MM.1S (cell line): ENCODE results near the gene MFF.

Source experiments
- DNase-seq: peaks from one replicate; pipeline ENCODE4 v3.0.0-alpha.2; 2015
- H2AFZ ChIP-seq: fragments of 300-600 bp; sonication (generic); 2 replicates; pipeline ENCODE4 v1.6.0; 2016; ENCODE audit warnings: antibody characterized with exemption, low read length
- H3F3A ChIP-seq: fragments of 300-600 bp; sonication (generic); 2 replicates; pipeline ENCODE4 v1.6.1; 2016; ENCODE audit warnings: mild to moderate bottlenecking, antibody characterized with exemption, low read length, moderate library complexity, mixed read lengths; ENCODE audit not compliant: insufficient read depth
- H3K27ac ChIP-seq: fragments of 300-600 bp; sonication (generic); 2 replicates; pipeline ENCODE4 v1.5.1; 2016; ENCODE audit warnings: mild to moderate bottlenecking, low read length
- H3K27me3 ChIP-seq: fragments of 300-600 bp; sonication (generic); replicated peaks from 2 replicates; pipeline ENCODE4 v1.6.0; 2016; ENCODE audit warnings: low read length; ENCODE audit not compliant: insufficient read depth
- H3K36me3 ChIP-seq: fragments of 300-600 bp; sonication (generic); replicated peaks from 2 replicates; pipeline ENCODE4 v1.6.1; 2016; ENCODE audit warnings: mild to moderate bottlenecking, low read length, mixed read lengths; ENCODE audit not compliant: insufficient read depth
- H3K4me1 ChIP-seq: fragments of 300-600 bp; sonication (generic); 2 replicates; pipeline ENCODE4 v1.6.1; 2016; ENCODE audit warnings: low read length, mixed read lengths
- H3K4me2 ChIP-seq: fragments of 300-600 bp; sonication (generic); 2 replicates; pipeline ENCODE4 v1.6.0; 2016; ENCODE audit warnings: low read depth, low read length
- H3K4me3 ChIP-seq: fragments of 300-600 bp; sonication (generic); 2 replicates; pipeline ENCODE4 v1.5.1; 2016; ENCODE audit warnings: low read length, mixed read lengths
- H3K79me2 ChIP-seq: fragments of 300-600 bp; sonication (generic); 2 replicates; pipeline ENCODE4 v1.6.1; 2016; ENCODE audit warnings: mixed run types, low read length, mixed read lengths
- H3K9ac ChIP-seq: fragments of 300-600 bp; sonication (generic); 2 replicates; pipeline ENCODE4 v1.6.1; 2016; ENCODE audit warnings: low read length, mixed read lengths
- H3K9me2 ChIP-seq: fragments of 300-600 bp; sonication (generic); replicated peaks from 2 replicates; pipeline ENCODE4 v1.6.1; 2016; ENCODE audit warnings: mild to moderate bottlenecking, low read length, mixed read lengths; ENCODE audit not compliant: insufficient read depth
- H3K9me3 ChIP-seq: fragments of 300-600 bp; sonication (generic); replicated peaks from 2 replicates; pipeline ENCODE4 v1.6.1; 2016; ENCODE audit warnings: mild to moderate bottlenecking, low read length, mixed read lengths; ENCODE audit not compliant: insufficient read depth
- H4K20me1 ChIP-seq: fragments of 300-600 bp; sonication (generic); 2 replicates; pipeline ENCODE4 v1.6.1; 2016; ENCODE audit warnings: mild to moderate bottlenecking, low read length, moderate library complexity, mixed read lengths; ENCODE audit not compliant: insufficient read depth
- CTCF ChIP-seq: fragments of 300-600 bp; sonication (generic); IDR thresholded peaks from 2 replicates; pipeline ENCODE4 v1.5.1; 2016; ENCODE audit warnings: antibody characterized with exemption, low read length, mixed read lengths
- EZH2 ChIP-seq: fragments of 300-600 bp; sonication (generic); optimal IDR thresholded peaks from 2 replicates; pipeline ENCODE3; 2017; ENCODE audit warnings: low read depth, mild to moderate bottlenecking, antibody characterized with exemption, low read length, mixed read lengths
- EZH2phosphoT487 ChIP-seq: fragments of 300-600 bp; sonication (generic); IDR thresholded peaks from 2 replicates; pipeline ENCODE4 v1.6.1; 2018; ENCODE audit warnings: antibody characterized with exemption, low read length

Gene MFF

GRCh38 chr2:227348324-227348723 is 23.3 kb downstream of the MFF start:
- Histone ChIP-seq H3K9ac (no peak overlapping the region), H3K36me3 (no peaks in the 10 kb centered on the region), H4K20me1 (no peaks in the 10 kb centered on the region), H3K9me2 (no peaks in the 10 kb centered on the region), H3K4me3 (no peak overlapping the region), H3K27ac (no peak overlapping the region), H2AFZ (no peak overlapping the region), H3K9me3 (no peaks in the 10 kb centered on the region), H3K4me1 (no peaks in the 10 kb centered on the region), H3K27me3 (no peaks in the 10 kb centered on the region), H3K79me2 (no peaks in the 10 kb centered on the region), H3F3A (no peaks in the 10 kb centered on the region), H3K4me2 (no peak overlapping the region)
- TF ChIP-seq CTCF = no peak
- no peak for TF ChIP-seq EZH2phosphoT487
- no peak for TF ChIP-seq EZH2
- DNase-seq = no peak

- Histone ChIP-seq H3K9ac (no peak overlapping the region), H3K27me3 (no peaks in the 10 kb centered on the region), H3K9me2 (no peaks in the 10 kb centered on the region), H3K27ac (no peak overlapping the region), H3K9me3 (no peaks in the 10 kb centered on the region), H3F3A (no peaks in the 10 kb centered on the region), H2AFZ (no peak overlapping the region), H3K36me3 (no peaks in the 10 kb centered on the region), H3K4me1 (no peaks in the 10 kb centered on the region), H3K79me2 (no peaks in the 10 kb centered on the region), H3K4me3 (no peak overlapping the region), H3K4me2 (no peak overlapping the region), H4K20me1 (no peaks in the 10 kb centered on the region)
- no peak for TF ChIP-seq EZH2phosphoT487
- TF ChIP-seq CTCF = no peak
- no peak for TF ChIP-seq EZH2
- DNase-seq = no peak
Measured at GRCh38 chr2:227349989-227350612, 25.1 kb downstream of the MFF start.

GRCh38 chr2:227351639-227352038 is 26.6 kb downstream of the MFF start:
- Histone ChIP-seq H3K4me3 (no peak overlapping the region), H3K27ac (no peak overlapping the region), H3K4me1 (no peaks in the 10 kb centered on the region), H3K9me2 (no peaks in the 10 kb centered on the region), H2AFZ (no peak overlapping the region), H3K27me3 (no peaks in the 10 kb centered on the region), H3K9ac (no peak overlapping the region), H3K79me2 (no peaks in the 10 kb centered on the region), H3K9me3 (no peaks in the 10 kb centered on the region), H4K20me1 (no peaks in the 10 kb centered on the region), H3K36me3 (no peaks in the 10 kb centered on the region; the same call in 1 of the 2 replicates), H3K4me2 (no peak overlapping the region), H3F3A (no peaks in the 10 kb centered on the region)
- no peak for TF ChIP-seq CTCF
- TF ChIP-seq EZH2 = no peak
- TF ChIP-seq EZH2phosphoT487 = no peak
- no peak for DNase-seq
